ENCODE data around the gene NCKAP5.

The NCKAP5 gene

DNA sequence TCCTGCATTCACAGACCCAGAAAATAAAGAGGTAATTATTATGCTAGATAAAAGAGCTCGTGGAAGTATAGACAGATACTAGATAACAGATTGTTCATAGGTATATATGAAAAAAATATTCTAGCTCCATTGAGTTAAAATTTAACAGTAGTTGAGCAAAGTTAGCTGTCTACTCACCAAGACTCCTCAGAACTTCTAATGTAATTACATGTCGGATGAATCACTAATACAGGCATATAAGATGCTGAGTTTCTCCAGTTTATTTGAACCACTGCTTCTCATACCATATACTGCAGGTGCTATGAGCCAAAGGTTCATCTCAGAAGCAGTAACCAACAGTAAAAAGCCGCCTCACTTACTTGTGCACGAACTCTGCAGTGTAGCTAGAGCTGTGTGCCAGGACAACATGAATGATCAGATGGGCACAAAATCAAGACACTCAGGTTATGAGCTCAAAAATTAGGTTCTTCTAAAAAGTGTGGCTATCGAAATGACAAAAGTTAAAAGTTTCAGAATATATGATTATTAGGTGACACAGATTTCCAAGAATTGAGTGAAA lies 373.4 kb downstream of the NCKAP5 start:
- TF ChIP-seq, protein P1, sequence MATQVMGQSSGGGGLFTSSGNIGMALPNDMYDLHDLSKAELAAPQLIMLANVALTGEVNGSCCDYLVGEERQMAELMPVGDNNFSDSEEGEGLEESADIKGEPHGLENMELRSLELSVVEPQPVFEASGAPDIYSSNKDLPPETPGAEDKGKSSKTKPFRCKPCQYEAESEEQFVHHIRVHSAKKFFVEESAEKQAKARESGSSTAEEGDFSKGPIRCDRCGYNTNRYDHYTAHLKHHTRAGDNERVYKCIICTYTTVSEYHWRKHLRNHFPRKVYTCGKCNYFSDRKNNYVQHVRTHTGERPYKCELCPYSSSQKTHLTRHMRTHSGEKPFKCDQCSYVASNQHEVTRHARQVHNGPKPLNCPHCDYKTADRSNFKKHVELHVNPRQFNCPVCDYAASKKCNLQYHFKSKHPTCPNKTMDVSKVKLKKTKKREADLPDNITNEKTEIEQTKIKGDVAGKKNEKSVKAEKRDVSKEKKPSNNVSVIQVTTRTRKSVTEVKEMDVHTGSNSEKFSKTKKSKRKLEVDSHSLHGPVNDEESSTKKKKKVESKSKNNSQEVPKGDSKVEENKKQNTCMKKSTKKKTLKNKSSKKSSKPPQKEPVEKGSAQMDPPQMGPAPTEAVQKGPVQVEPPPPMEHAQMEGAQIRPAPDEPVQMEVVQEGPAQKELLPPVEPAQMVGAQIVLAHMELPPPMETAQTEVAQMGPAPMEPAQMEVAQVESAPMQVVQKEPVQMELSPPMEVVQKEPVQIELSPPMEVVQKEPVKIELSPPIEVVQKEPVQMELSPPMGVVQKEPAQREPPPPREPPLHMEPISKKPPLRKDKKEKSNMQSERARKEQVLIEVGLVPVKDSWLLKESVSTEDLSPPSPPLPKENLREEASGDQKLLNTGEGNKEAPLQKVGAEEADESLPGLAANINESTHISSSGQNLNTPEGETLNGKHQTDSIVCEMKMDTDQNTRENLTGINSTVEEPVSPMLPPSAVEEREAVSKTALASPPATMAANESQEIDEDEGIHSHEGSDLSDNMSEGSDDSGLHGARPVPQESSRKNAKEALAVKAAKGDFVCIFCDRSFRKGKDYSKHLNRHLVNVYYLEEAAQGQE (IDR thresholded peaks at IDR 0.05; ENCODE audit: insufficient replicate concordance, low read depth), result no peak
- TF ChIP-seq SPI1 (IDR thresholded peaks at IDR 0.05; ENCODE audit: borderline replicate concordance, low read depth), result no peak
- TF ChIP-seq POLR2AphosphoS5 (IDR thresholded peaks at IDR 0.05; ENCODE audit: low read depth), result no peak
- TF ChIP-seq, protein P2, sequence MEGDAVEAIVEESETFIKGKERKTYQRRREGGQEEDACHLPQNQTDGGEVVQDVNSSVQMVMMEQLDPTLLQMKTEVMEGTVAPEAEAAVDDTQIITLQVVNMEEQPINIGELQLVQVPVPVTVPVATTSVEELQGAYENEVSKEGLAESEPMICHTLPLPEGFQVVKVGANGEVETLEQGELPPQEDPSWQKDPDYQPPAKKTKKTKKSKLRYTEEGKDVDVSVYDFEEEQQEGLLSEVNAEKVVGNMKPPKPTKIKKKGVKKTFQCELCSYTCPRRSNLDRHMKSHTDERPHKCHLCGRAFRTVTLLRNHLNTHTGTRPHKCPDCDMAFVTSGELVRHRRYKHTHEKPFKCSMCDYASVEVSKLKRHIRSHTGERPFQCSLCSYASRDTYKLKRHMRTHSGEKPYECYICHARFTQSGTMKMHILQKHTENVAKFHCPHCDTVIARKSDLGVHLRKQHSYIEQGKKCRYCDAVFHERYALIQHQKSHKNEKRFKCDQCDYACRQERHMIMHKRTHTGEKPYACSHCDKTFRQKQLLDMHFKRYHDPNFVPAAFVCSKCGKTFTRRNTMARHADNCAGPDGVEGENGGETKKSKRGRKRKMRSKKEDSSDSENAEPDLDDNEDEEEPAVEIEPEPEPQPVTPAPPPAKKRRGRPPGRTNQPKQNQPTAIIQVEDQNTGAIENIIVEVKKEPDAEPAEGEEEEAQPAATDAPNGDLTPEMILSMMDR (IDR thresholded peaks at IDR 0.05; ENCODE audit: insufficient read depth, low read length), result no peak
- no peak for TF ChIP-seq GABPA (IDR thresholded peaks at IDR 0.05; ENCODE audit: low read depth)
- Histone ChIP-seq H3K27ac (replicated peaks) (no peak overlapping the region), H3K27me3 (ENCODE audit: insufficient read depth, poor library complexity, severe bottlenecking) (no peaks in the 10 kb centered on the region), H3K4me3 (replicated peaks; ENCODE audit: insufficient read depth, low read length) (no peak overlapping the region)
- no peak for DNase-seq (ENCODE audit: low read depth in 1 of 2, low spot score in 1 of 2)

DNA sequence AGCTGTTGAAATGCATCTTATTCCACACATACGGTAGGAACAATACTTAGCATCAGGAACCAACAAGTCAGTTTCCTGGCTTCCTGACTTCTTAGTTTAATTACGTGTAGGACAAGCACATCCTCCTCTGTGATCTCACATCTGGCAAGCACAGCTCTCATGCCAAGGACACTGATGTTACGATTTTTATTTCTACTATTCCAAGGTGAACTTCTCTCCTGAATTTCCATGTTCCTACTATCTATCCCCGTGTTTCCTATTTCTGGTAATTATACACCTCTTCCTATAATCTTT lies 374.0 kb downstream of the NCKAP5 start:
- no peak for TF ChIP-seq GABPA (IDR thresholded peaks at IDR 0.05; ENCODE audit: low read depth)
- Histone ChIP-seq H3K4me3 (replicated peaks; ENCODE audit: insufficient read depth, low read length) (no peak overlapping the region), H3K27ac (replicated peaks) (no peak overlapping the region), H3K27me3 (ENCODE audit: insufficient read depth, poor library complexity, severe bottlenecking) (no peaks in the 10 kb centered on the region)
- DNase-seq (ENCODE audit: low read depth in 1 of 2, low spot score in 1 of 2), result no peak

DNA sequence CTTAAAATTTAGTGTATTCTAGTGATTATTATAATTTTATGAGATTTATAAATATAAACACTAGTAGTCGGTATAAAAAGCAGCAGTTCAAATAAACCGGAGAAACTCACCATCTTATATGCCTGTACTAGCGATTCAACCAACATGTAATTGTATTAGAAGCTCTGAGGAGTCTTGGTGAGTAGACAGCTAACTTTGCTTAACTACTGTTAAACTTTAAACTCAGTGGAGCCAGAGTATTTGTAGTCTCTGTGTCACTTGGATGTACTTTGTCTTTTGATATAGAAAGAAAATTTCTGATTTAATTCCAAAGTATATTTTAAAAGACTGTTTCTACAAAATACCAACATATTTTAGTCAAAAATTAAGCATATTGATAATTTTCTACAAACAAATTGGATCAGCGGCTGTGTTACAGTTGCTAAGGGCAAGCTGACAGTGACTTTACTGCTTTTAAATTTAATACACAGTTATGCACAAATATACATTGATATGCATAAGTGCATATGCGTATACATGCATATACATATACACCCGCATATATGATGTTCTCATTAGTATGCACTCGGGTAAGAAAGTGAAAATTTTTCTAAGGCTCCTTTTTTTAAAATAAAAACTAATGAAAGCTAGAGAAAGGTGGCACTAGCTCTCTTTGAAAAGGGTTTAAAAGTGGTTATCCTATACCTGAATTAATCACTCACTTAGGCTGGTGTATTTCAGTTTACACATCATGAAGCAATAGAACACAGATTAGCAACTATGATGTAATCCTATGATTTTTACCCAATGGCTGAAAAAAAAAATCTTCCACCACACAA lies 374.5 kb downstream of the NCKAP5 start:
- Histone ChIP-seq H3K27ac (replicated peaks) (no peak overlapping the region), H3K4me3 (replicated peaks; ENCODE audit: insufficient read depth, low read length) (no peak overlapping the region)
- DNase-seq (ENCODE audit: low read depth in 1 of 2, low spot score in 1 of 2), result no peak

More for the DNA sequence above, 374.5 kb downstream of the NCKAP5 start:
- TF ChIP-seq SPI1 (IDR thresholded peaks at IDR 0.05; ENCODE audit: borderline replicate concordance, low read depth) (no peak), POLR2AphosphoS5 (IDR thresholded peaks at IDR 0.05; ENCODE audit: low read depth) (no peak), GABPA (IDR thresholded peaks at IDR 0.05; ENCODE audit: low read depth) (no peak)
- TF ChIP-seq, protein P1 (IDR thresholded peaks at IDR 0.05; ENCODE audit: insufficient replicate concordance, low read depth), result no peak
- TF ChIP-seq, protein P2 (IDR thresholded peaks at IDR 0.05; ENCODE audit: insufficient read depth, low read length), result no peak
- no peaks in the 10 kb centered on the region for H3K27me3 ChIP-seq (ENCODE audit: insufficient read depth, poor library complexity, severe bottlenecking)

All from HL-60 (cell line).